Right lobe of liver (tissue), 4 donors: Measurements from ENCODE around the gene TMEM187.

Experiments used
- CTCF ChIP-seq, 4 donors: fragments of 200-600 bp in 3 of 4; fragments of 450-650 bp in 1 of 4; IDR thresholded peaks; one replicate each; pipeline versions ENCODE4 v1.5.1 to v1.8.0; 2016 to 2022; ENCODE audit warnings: antibody characterized with exemption in 4 of 4, mild to moderate bottlenecking in 2 of 4
- POLR2A ChIP-seq: fragments of 450-650 bp; IDR thresholded peaks from one replicate; pipeline ENCODE4 v1.6.1; 2017; ENCODE audit warnings: antibody characterized with exemption, mild to moderate bottlenecking
- donor health status: DM: no; HTN: no; CAD: no.
- donor health status: DM: no; HTN: no; CAD: no.
- donor health status: DM: no; HTN: yes; CAD: no.

- TF ChIP-seq CTCF (IDR thresholded peaks at IDR 0.05) (no peak), POLR2A (no peak)
Observed at GRCh38 chrX:153952373-153953026, 20.1 kb upstream of the TMEM187 start.
